ENCODE data around the gene SOCS6.

SOCS6 gene

GRCh38 chr18:70250781-70251180 lies 38.1 kb upstream of the SOCS6 start:
- no peak for TF ChIP-seq TCF12 (IDR thresholded peaks at IDR 0.05; ENCODE audit: low read depth)
- no peak for TF ChIP-seq ZBTB7A (IDR thresholded peaks at IDR 0.05; ENCODE audit: low read depth)
- TF ChIP-seq FOXM1 (IDR thresholded peaks at IDR 0.05; ENCODE audit: borderline replicate concordance, low read depth) = no peak
- no peak for TF ChIP-seq YY1 (IDR thresholded peaks at IDR 0.05; ENCODE audit: low read depth)
- TF ChIP-seq, protein P1, sequence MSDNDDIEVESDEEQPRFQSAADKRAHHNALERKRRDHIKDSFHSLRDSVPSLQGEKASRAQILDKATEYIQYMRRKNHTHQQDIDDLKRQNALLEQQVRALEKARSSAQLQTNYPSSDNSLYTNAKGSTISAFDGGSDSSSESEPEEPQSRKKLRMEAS (IDR thresholded peaks at IDR 0.05) = no peak
- no peak for TF ChIP-seq USF1 (IDR thresholded peaks at IDR 0.05)
- no peak for TF ChIP-seq EP300 (IDR thresholded peaks at IDR 0.05; ENCODE audit: borderline replicate concordance)
- no peak for TF ChIP-seq TAF1 (IDR thresholded peaks at IDR 0.05; ENCODE audit: low read depth)
- TF ChIP-seq RAD21 (IDR thresholded peaks at IDR 0.05; ENCODE audit: low read depth) = no peak
- TF ChIP-seq, protein P2, sequence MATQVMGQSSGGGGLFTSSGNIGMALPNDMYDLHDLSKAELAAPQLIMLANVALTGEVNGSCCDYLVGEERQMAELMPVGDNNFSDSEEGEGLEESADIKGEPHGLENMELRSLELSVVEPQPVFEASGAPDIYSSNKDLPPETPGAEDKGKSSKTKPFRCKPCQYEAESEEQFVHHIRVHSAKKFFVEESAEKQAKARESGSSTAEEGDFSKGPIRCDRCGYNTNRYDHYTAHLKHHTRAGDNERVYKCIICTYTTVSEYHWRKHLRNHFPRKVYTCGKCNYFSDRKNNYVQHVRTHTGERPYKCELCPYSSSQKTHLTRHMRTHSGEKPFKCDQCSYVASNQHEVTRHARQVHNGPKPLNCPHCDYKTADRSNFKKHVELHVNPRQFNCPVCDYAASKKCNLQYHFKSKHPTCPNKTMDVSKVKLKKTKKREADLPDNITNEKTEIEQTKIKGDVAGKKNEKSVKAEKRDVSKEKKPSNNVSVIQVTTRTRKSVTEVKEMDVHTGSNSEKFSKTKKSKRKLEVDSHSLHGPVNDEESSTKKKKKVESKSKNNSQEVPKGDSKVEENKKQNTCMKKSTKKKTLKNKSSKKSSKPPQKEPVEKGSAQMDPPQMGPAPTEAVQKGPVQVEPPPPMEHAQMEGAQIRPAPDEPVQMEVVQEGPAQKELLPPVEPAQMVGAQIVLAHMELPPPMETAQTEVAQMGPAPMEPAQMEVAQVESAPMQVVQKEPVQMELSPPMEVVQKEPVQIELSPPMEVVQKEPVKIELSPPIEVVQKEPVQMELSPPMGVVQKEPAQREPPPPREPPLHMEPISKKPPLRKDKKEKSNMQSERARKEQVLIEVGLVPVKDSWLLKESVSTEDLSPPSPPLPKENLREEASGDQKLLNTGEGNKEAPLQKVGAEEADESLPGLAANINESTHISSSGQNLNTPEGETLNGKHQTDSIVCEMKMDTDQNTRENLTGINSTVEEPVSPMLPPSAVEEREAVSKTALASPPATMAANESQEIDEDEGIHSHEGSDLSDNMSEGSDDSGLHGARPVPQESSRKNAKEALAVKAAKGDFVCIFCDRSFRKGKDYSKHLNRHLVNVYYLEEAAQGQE (IDR thresholded peaks at IDR 0.05; ENCODE audit: low read depth) = no peak

DNA sequence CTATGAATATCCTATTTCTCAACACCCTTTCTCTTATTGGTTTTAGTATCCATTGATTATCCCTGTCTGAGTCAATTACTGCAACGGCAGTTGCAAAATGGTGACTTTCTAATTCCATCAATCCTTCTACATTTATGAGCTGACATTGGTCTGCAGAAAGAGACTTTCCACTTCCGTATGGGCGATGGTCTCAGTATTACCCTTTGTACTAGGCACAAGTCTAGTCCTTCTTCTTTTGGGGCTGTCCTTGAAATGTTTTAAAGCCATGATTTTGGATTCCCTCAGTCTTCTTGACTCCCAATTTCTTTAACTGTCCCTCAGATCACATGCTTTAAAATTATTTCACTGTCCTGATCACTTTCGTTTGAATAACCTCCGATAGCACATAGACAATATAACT lies 32.7 kb upstream of the SOCS6 start:
- no peak for TF ChIP-seq CEBPB (IDR thresholded peaks at IDR 0.05)
- TF ChIP-seq ZBTB7A (IDR thresholded peaks at IDR 0.05; ENCODE audit: low read depth) = no peak
- no peak for TF ChIP-seq NFIC (IDR thresholded peaks at IDR 0.05)
- TF ChIP-seq YY1 (IDR thresholded peaks at IDR 0.05; ENCODE audit: low read depth) = no peak
- TF ChIP-seq EGR1 (IDR thresholded peaks at IDR 0.05) = no peak
- TF ChIP-seq EP300 (IDR thresholded peaks at IDR 0.05; ENCODE audit: borderline replicate concordance) = no peak
- TF ChIP-seq RAD21 (IDR thresholded peaks at IDR 0.05; ENCODE audit: low read depth) = no peak
- TF ChIP-seq TEAD4 (IDR thresholded peaks at IDR 0.05) = no peak
- TF ChIP-seq, protein P2 (IDR thresholded peaks at IDR 0.05; ENCODE audit: low read depth) = no peak
- no peak for TF ChIP-seq USF1 (IDR thresholded peaks at IDR 0.05)
- TF ChIP-seq, protein P1 (IDR thresholded peaks at IDR 0.05) = no peak
- no peak for TF ChIP-seq TAF1 (IDR thresholded peaks at IDR 0.05; ENCODE audit: low read depth)
- TF ChIP-seq CREB1 (IDR thresholded peaks at IDR 0.05; ENCODE audit: low read depth) = no peak
- TF ChIP-seq FOXM1 (IDR thresholded peaks at IDR 0.05; ENCODE audit: borderline replicate concordance, low read depth) = no peak
- TF ChIP-seq TCF12 (IDR thresholded peaks at IDR 0.05; ENCODE audit: low read depth) = no peak

DNA sequence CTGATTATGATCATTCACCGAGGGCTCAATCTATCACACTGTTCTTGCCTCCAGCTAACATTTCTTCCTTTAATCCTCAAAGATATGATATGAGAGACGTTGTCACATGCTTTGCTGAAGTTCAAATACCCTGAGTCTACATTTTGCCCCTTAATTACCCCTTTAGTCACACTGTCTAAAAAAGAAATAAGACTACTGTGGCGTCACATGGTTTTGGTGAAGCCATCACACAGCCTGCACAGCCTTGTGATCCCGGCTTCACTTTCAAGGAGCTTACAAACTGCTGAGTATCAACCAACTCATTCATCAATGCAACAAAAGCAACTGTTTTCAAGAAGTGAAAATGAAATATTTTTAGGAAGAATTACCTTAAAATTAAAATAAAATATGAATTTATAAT lies 31.9 kb upstream of the SOCS6 start:
- TF ChIP-seq YY1 (IDR thresholded peaks at IDR 0.05; ENCODE audit: low read depth) (no peak), NFIC (IDR thresholded peaks at IDR 0.05) (no peak), USF1 (IDR thresholded peaks at IDR 0.05) (no peak), TCF12 (IDR thresholded peaks at IDR 0.05; ENCODE audit: low read depth) (no peak), FOXM1 (IDR thresholded peaks at IDR 0.05; ENCODE audit: borderline replicate concordance, low read depth) (no peak), ZBTB7A (IDR thresholded peaks at IDR 0.05; ENCODE audit: low read depth) (no peak), CREB1 (IDR thresholded peaks at IDR 0.05; ENCODE audit: low read depth) (no peak), TAF1 (IDR thresholded peaks at IDR 0.05; ENCODE audit: low read depth) (no peak), TEAD4 (IDR thresholded peaks at IDR 0.05) (no peak), CEBPB (IDR thresholded peaks at IDR 0.05) (no peak), RAD21 (IDR thresholded peaks at IDR 0.05; ENCODE audit: low read depth) (no peak), EGR1 (IDR thresholded peaks at IDR 0.05) (no peak), EP300 (IDR thresholded peaks at IDR 0.05; ENCODE audit: borderline replicate concordance) (no peak)
- TF ChIP-seq, protein P1 (IDR thresholded peaks at IDR 0.05) = no peak
- TF ChIP-seq, protein P2 (IDR thresholded peaks at IDR 0.05; ENCODE audit: low read depth) = no peak

DNA sequence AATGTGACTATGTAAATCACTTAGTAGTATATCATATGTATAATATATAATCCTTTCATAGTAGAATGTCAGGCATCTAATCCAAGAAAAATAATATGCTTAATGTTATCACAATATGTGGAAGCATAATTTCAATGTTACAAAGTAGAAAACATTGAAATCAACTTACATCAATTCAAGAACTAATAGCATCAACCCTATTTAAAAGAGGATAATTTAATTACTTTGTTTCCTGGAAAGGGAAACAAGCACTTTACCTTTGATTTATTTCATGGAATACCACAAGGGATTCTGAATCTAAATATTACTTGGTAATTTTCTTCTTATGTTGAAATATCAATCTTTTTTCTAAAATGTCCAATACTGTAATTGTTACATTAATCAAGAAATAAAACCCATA lies 30.6 kb upstream of the SOCS6 start:
- TF ChIP-seq EGR1 (IDR thresholded peaks at IDR 0.05) (no peak), YY1 (IDR thresholded peaks at IDR 0.05; ENCODE audit: low read depth) (no peak), TEAD4 (IDR thresholded peaks at IDR 0.05) (no peak), RAD21 (IDR thresholded peaks at IDR 0.05; ENCODE audit: low read depth) (no peak), TCF12 (IDR thresholded peaks at IDR 0.05; ENCODE audit: low read depth) (no peak), USF1 (IDR thresholded peaks at IDR 0.05) (no peak), CREB1 (IDR thresholded peaks at IDR 0.05; ENCODE audit: low read depth) (no peak), ZBTB7A (IDR thresholded peaks at IDR 0.05; ENCODE audit: low read depth) (no peak)
- TF ChIP-seq, protein P2 (IDR thresholded peaks at IDR 0.05; ENCODE audit: low read depth) = no peak
- TF ChIP-seq, protein P1 (IDR thresholded peaks at IDR 0.05) = no peak

Measured in Ishikawa (cell line).